NCI-H82 (cell line): ENCODE data around the gene NRSN2.
A peak's percentile ranks its signal among the peaks of the same experiment; 100 is the strongest.

Experiments
- DNase-seq: peaks from one replicate; lab custom pipeline; 2025; lab: John Stamatoyannopoulos, UW

NRSN2 gene

GRCh38 chr20:397432-398237, 50.7 kb downstream of the NRSN2 start:
- DNase-seq, result no peak

- peak; percentile 12 for DNase-seq
These were observed 52.3 kb downstream of the NRSN2 start for GRCh38 chr20:399182-399707.

GRCh38 chr20:400128-400453, 53.2 kb downstream of the NRSN2 start:
- no peak for DNase-seq

GRCh38 chr20:400454-401275, 53.8 kb downstream of the NRSN2 start:
- DNase-seq, result no peak

- DNase-seq, result no peak
These were observed 55.0 kb downstream of the NRSN2 start for GRCh38 chr20:401682-402495.

- DNase-seq, result no peak
These were observed 55.6 kb downstream of the NRSN2 start for GRCh38 chr20:402496-402885.

- DNase-seq, result no peak
These were observed 56.1 kb downstream of the NRSN2 start for GRCh38 chr20:402898-403581.

- no peak for DNase-seq
These were observed 56.7 kb downstream of the NRSN2 start for GRCh38 chr20:403582-403957.

GRCh38 chr20:404088-404487, 57.2 kb downstream of the NRSN2 start:
- no peak for DNase-seq
